ENCODE data around the gene SPTLC2.

DNA sequence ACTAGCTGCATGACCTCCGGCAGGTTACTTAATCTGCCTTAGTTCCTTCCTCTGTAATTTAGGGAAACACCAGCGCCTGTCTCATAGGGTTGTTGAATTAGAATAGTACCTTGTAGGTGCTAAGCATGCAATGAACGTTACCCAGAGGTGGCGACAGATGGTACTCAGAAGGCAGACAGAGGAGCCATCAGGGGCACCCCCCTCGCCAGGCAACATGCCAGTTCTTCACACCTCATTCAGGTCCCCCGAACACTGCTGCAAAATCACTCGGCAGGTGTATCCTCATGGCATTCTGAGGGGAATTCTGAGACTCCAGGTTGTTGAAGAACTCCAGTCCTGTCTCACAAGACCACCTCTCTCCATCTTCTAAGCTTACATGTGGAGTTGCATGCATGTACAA lies 127.9 kb downstream of the SPTLC2 start:
- no peak for TF ChIP-seq EZH2 (IDR thresholded peaks at IDR 0.05; ENCODE audit: low read depth)
- TF ChIP-seq, protein P1, sequence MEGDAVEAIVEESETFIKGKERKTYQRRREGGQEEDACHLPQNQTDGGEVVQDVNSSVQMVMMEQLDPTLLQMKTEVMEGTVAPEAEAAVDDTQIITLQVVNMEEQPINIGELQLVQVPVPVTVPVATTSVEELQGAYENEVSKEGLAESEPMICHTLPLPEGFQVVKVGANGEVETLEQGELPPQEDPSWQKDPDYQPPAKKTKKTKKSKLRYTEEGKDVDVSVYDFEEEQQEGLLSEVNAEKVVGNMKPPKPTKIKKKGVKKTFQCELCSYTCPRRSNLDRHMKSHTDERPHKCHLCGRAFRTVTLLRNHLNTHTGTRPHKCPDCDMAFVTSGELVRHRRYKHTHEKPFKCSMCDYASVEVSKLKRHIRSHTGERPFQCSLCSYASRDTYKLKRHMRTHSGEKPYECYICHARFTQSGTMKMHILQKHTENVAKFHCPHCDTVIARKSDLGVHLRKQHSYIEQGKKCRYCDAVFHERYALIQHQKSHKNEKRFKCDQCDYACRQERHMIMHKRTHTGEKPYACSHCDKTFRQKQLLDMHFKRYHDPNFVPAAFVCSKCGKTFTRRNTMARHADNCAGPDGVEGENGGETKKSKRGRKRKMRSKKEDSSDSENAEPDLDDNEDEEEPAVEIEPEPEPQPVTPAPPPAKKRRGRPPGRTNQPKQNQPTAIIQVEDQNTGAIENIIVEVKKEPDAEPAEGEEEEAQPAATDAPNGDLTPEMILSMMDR (conservative IDR thresholded peaks at IDR 0.05), result no peak

Data from PC-9 (cell line).